Stimulated activated CD4-positive, alpha-beta T cell treated with anti-CD3 and anti-CD28 coated beads, Interleukin-12 subunit alpha, Interleukin-12 subunit beta, amount 100 ng/mL, for 24 hours (primary cell): ENCODE measurements around the gene FGF2.
"Not testable (repeated sequence)": the region's sequence is repeated elsewhere in the genome, so short reads cannot be mapped to it uniquely, and the experiment has no call there.

Source experiments
- DNase-seq, 2 experiments: peaks; one replicate each; pipeline ENCODE4 v3.0.0-alpha.2; 2020; ENCODE audit warnings: low read depth in 2 of 2

FGF2 gene

DNA sequence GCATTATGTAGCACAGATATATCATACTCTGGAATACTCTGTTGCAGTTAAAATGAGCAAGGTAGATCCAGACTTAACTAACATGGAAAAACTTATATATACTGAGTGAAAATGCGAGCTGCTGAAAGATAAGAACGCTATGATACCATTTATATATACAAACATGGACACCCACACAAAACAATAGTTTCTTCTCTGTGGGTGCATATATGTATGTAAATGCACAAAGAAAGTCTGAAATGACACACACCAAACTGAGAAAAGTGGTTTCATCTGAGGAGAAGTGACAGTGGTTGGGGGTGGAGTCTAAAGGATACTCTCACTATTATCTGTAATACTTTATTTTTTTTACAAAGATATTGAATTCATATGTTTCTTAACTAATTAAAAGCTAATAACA lies 12.2 kb upstream of the FGF2 start:
- no peak for DNase-seq

DNA sequence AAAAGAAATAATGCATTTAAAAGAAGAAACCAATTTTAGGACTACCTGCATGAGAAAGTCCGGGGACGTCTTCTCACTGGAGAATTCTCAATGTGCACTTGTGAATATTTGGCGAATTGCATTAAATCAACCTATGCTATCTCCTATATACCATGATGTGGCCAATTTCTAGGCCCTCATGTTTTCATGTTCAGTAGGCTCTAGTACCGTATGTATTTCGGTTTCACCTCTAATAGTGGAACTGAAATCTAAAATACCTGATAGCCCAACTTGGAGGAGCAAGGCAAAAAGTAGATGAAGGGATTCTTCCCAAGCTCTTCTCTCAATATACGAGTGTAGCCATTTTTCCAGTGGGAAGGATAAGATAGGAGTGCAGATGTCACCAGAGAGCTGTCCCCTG lies 11.4 kb upstream of the FGF2 start:
- no peak for DNase-seq

GRCh38 chr4:122816476-122816875 lies 10.2 kb upstream of the FGF2 start:
- no peak for DNase-seq

DNA sequence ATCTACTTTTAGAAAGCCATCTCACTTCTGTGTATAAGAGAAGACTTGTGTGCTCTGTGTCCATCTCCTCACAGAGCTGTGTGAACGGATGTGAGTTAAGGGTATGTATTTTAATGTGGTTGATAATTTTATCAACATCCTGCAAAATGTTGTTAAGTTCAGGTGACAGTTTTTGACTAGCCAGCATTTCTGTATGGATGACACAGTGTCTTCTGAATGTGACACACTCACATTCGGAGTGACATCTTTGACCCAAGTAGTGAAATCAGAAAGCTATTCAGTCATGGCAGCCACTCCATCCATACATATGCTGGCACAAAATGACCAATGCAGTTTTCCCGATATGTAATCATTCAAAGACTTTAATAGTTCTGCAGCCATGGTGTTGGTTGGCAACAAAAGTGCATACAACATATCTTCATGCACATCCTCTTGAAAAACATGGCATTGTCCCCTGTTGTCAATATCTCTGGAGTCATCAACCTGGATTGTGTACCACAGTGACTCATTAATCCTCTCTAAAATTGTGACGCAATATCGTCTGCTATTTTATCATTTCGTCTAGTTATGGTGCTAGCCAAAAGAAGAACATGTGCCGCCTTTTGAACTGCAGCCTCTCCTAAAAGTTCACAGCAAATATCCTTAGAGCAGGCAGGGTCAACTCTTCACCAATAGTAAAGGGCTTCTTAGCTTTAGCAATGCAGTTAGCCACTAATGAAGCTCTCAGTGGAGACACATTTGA lies 6.8 kb upstream of the FGF2 start:
- DNase-seq = no peak

DNA sequence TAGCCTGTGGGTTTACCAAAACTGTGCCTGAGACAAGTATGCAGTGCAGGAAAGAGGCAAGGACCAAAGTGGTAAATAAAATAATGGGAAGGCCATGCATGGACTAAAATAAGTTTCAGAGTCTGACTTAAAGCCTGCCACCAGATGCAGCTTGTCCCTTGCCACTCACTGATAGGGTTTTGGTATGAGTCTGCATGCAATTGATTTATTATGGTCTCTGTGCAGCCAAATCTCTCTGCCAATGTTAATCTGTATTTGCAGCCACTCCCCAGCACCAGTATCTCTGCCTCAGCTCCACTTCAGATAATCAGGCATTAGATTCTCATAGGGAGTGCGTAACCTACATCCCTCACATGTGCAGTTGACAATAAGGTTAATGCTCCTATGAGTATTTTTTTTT lies 5.5 kb upstream of the FGF2 start:
- no peak for DNase-seq

GRCh38 chr4:122822466-122822865 lies 4.2 kb upstream of the FGF2 start:
- DNase-seq = no peak

DNA sequence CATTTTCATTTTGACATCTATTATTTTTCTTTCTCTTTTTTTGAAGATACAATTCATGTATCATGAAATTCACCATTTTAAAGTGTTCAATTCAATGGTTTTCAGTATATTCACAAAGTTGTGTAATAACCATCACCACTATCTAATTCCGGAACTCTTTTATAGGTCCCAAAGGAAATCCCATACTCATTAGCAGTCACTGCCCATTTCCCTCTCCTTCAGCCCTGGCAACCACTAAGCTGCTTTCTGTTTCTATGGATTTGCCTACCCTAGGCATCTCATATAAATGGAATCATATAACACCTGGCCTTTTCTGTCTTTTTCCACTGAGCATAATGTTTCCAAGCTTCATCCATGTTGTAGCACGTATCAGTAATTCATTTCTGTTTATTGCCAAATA lies 3.2 kb upstream of the FGF2 start:
- no peak for DNase-seq

DNA sequence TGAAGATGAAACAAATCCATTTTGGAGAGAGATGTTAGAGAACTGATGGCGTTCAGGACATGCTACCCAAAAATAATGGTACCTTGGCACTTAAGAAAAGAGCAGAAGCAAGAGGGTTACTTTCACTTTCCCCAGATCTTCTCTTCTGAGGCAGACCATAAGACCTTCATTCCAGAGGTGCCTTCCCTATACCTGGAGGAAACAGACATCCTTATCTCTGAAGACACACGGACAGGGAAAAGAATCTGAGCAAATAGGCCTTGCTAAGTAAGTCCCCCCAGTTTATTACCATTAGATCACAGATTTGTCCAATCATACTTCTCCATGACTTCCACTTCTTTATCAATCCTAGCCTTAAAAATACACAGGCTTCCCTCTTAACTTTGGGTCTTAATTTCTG lies 2.0 kb upstream of the FGF2 start:
- DNase-seq = no peak

- DNase-seq = no peak
Observed at GRCh38 chr4:122826079-122826527, 528 bp upstream of the FGF2 start.

GRCh38 chr4:122827258-122827878 lies 737 bp downstream of the FGF2 start:
- DNase-seq = peak in 1 of 2 experiments; percentile 11

DNA sequence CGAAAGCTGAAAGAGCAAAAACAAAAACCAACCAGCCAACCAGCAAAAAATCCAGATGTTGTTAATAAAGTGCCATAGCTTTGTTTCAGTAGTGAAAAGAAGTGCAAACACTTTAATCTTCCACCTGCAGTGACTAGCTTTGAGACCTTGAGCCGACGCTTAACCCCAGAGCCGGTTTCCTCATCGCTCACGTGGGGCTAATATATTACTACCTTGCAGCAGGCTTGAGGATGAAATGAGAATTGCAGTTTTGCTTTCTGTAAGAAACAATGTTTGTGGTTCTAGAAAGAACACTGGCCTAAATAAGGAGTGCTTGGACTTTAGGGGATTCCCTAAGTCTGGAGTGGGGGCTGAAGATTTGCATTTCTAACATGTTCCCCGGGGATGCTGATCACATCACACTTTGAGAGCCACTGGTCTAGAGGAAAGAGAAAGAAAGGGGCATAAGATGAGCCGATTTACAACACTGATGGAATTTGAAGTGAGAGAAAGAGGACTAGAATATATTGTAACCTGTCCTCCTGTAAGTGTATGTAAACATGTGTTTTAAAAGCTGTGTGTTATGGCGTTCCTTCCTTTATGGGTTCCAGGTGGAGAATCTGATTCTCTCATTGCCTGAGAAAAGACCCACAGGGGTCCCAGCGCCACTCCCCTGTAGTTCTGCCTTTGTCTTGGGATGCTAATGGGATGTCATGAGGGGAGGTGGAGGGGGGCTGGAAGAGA lies 1.4 kb downstream of the FGF2 start:
- peak in 1 of 2 experiments; percentile 18 for DNase-seq

DNA sequence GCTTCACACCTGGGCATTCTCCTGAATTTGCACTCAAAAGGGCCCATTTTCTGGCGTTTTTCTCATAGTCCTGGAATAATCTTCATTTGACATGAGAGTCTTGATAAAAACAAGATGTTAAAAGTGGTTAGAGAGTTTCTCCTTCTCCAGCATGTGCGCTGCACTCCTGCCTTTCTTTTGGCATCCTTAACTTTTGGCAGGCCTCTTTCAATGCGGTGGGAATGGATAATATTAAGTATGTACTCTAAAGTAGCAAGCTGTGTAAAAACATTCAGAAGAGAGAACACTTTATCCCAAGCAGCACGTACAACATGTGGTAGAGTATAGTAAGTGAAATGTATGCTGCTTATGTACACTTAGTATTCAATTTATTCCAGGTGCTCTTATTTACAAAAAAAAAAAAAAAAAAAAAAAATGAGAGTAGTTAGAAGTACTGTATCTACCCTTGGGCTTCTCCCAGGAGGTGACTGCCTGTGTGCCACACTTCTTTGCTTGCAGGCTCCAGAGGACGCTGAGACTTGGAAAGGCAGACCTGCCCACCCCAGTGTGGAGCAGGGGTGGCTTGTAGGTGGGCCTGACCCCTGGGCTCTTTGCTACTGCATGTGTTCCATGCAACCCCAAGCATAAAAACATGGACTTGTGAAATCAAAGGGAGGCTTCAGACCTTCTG lies 3.9 kb downstream of the FGF2 start:
- DNase-seq = no peak

GRCh38 chr4:122831515-122832196 lies 5.0 kb downstream of the FGF2 start:
- DNase-seq = no peak

DNA sequence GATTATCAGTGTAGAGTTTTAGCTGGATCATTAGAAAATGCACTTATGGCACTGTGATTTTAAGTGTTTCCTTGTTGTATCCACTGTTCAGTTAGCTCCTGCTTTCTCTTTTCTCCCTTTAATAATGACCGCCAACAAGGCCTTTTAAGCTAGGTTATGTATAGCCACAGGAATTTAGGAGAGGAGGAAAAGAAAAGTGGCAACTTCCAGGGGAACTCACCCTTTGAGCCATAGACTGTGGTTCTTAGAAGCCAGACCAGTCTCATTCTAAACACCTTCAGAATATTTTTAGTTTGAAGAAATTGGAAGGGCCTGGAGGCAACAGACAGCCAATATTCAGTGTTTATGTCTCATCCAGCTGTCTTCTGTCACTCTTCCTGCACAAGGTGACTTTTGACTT lies 6.1 kb downstream of the FGF2 start:
- no peak for DNase-seq

GRCh38 chr4:122833999-122834398 lies 7.4 kb downstream of the FGF2 start:
- DNase-seq = no peak

GRCh38 chr4:122836941-122837340 lies 10.3 kb downstream of the FGF2 start:
- DNase-seq = no peak

- no peak for DNase-seq
Observed at GRCh38 chr4:122838034-122838433, 11.4 kb downstream of the FGF2 start.

GRCh38 chr4:122842392-122842791 lies 15.8 kb downstream of the FGF2 start:
- DNase-seq = no peak

GRCh38 chr4:122842984-122843531 lies 16.4 kb downstream of the FGF2 start:
- no peak for DNase-seq

- not testable (repeated sequence) for DNase-seq
Observed at GRCh38 chr4:122844391-122844790, 17.8 kb downstream of the FGF2 start.

DNA sequence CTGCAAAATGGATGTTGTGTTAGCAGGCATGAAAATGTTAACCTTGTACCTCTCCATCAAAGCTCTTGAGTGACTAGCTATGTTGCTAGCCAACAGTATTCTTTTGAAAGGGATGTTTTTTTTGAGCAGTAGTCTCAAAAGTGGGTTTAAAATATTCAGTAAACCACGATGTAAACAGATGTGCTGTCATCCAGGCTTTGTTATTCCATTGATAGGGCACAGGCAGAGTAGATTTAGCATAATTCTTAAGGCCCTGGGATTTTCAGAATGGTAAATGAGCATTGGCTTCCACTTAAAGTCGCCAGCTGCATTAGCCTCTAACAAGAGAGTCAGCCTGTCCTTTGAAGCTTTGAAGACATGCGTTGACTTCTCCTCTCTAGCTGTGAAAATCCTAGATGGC lies 18.4 kb downstream of the FGF2 start:
- DNase-seq = no peak
